PC-3 (cell line): ENCODE data around the gene AGFG2. TPM values are rescaled to one million over a fixed set of nuclear protein-coding genes. Genes with fewer than 3 reads are reported as not detected.

ENCODE experiments used
- ATAC-seq: fragments of 200-7000 bp; cut with Tn5 transposase; 2 replicates; pipeline ENCODE4 v1.9.1; 2020; ENCODE audit warnings: mild to moderate bottlenecking, moderate library complexity
- BruUV-seq: library from RNA; stranded (reverse); fragments of 400-500 nt; replicated peaks from 2 replicates; lab custom pipeline; 2021; lab: Mats Ljungman, UMichigan
- CTCF ChIA-PET: fragments of 300-600 bp; sonication (Branson Sonifier 250); formaldehyde crosslinking; loops from one replicate; lab custom pipeline; 2022; ENCODE audit warnings: antibody characterized with exemption; lab: Charles Lee
- POLR2A ChIA-PET: fragments of 300-600 bp; sonication (Branson Sonifier 250); formaldehyde crosslinking; loops from one replicate; lab custom pipeline; 2022; ENCODE audit warnings: antibody characterized with exemption; ENCODE audit not compliant: unreplicated experiment; lab: Charles Lee
- DNase-seq: peaks from one replicate; pipeline ENCODE4 v3.0.0-alpha.2; 2015
- H2AFZ ChIP-seq: fragments of 300-600 bp; sonication (generic); 2 replicates; pipeline ENCODE4 v1.6.0; 2016; ENCODE audit warnings: antibody characterized with exemption, low read length
- H3F3A ChIP-seq: fragments of 300-600 bp; sonication (generic); one replicate; pipeline ENCODE4 v1.6.0; 2017; ENCODE audit warnings: antibody characterized with exemption, low read length, control low read depth, mild to moderate bottlenecking; ENCODE audit not compliant: unreplicated experiment
- H3K27ac ChIP-seq: fragments of 300-600 bp; sonication (generic); 2 replicates; pipeline ENCODE4 v1.5.1; 2016; ENCODE audit warnings: mild to moderate bottlenecking, low read length
- H3K27me3 ChIP-seq: fragments of 300-600 bp; sonication (generic); 2 replicates; pipeline ENCODE4 v1.6.1; 2016; ENCODE audit warnings: low read length, mixed read lengths
- H3K36me3 ChIP-seq: fragments of 300-600 bp; sonication (generic); 2 replicates; pipeline ENCODE4 v1.6.1; 2016; ENCODE audit warnings: low read depth, mixed run types, low read length, mixed read lengths
- H3K4me1 ChIP-seq: fragments of 300-600 bp; sonication (generic); 2 replicates; pipeline ENCODE4 v1.5.1; 2016; ENCODE audit warnings: low read length; ENCODE audit not compliant: insufficient read depth
- H3K4me2 ChIP-seq: fragments of 300-600 bp; sonication (generic); 2 replicates; pipeline ENCODE4 v1.6.0; 2016; ENCODE audit warnings: low read length
- H3K4me3 ChIP-seq: fragments of 300-600 bp; sonication (generic); 2 replicates; pipeline ENCODE4 v1.5.1; 2016; ENCODE audit warnings: mild to moderate bottlenecking, low read length, mixed read lengths
- H3K79me2 ChIP-seq: fragments of 300-600 bp; sonication (generic); 2 replicates; pipeline ENCODE4 v1.6.1; 2017; ENCODE audit warnings: low read length, mixed read lengths
- H3K9ac ChIP-seq: fragments of 300-600 bp; sonication (generic); 2 replicates; pipeline ENCODE4 v1.6.0; 2016; ENCODE audit warnings: mild to moderate bottlenecking, low read length
- H3K9me2 ChIP-seq: fragments of 300-600 bp; sonication (generic); replicated peaks from 2 replicates; pipeline ENCODE4 v1.6.1; 2016; ENCODE audit warnings: mixed run types, low read length, mixed read lengths
- H3K9me3 ChIP-seq: fragments of 300-600 bp; sonication (generic); 2 replicates; pipeline ENCODE4 v1.6.1; 2016; ENCODE audit warnings: low read length, mixed read lengths
- H4K20me1 ChIP-seq: fragments of 300-600 bp; sonication (generic); 2 replicates; pipeline ENCODE4 v1.6.1; 2016; ENCODE audit warnings: low read length, mixed read lengths
- CTCF ChIP-seq: fragments of 300-600 bp; sonication (generic); conservative IDR thresholded peaks from 2 replicates; pipeline ENCODE4 v1.5.1; 2017; ENCODE audit warnings: antibody characterized with exemption, low read depth, mild to moderate bottlenecking, low read length
- EZH2 ChIP-seq: fragments of 300-600 bp; sonication (generic); IDR thresholded peaks from one replicate; pipeline ENCODE4 v1.6.1; 2017; ENCODE audit warnings: antibody characterized with exemption, mild to moderate bottlenecking, low read length; ENCODE audit not compliant: unreplicated experiment
- EZH2phosphoT487 ChIP-seq: fragments of 300-600 bp; sonication (generic); IDR thresholded peaks from 2 replicates; pipeline ENCODE4 v1.6.1; 2018; ENCODE audit warnings: mild to moderate bottlenecking, antibody characterized with exemption, low read length, borderline replicate concordance
- intact Hi-C: fragments of 100-400 bp; cut with micrococcal nuclease; formaldehyde crosslinking; loops from 2 replicates; pipeline ENCODE4 v1.9.0; 2023
- total RNA-seq: library from RNA; depleted of rRNA; stranded (reverse); fragments of >200 nt; gene quantifications from 2 replicates; pipeline ENCODE4 v1.2.3, GENCODE V29; 2014

AGFG2 gene
- total RNA-seq, 1 experiment from 2014 or later, result 16.9 TPM

DNA sequence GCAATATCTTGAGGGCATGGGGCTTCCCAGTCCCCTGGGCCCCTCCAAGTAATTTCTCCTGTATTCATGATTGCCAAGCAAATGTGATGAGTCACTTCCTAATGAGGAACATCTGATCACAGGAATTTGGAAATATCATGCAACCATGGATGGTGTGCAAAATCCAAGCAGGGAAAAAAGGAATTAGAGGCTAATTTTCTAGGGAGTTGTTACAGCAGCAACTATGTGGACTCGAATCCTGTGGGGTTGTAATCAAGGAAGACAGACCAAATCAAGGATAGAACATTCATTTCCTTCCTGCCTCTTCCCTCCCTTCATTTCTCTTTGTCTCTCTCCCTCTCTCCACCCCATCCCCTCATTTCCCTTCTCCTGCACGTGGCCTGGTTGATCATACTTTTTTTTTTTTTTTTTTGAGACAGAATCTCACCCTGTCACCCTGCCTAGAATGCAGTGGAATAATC is 23.9 kb upstream of the AGFG2 start:
- CTCF ChIA-PET, result no interaction called here
- peak; percentile 29 for DNase-seq

DNA sequence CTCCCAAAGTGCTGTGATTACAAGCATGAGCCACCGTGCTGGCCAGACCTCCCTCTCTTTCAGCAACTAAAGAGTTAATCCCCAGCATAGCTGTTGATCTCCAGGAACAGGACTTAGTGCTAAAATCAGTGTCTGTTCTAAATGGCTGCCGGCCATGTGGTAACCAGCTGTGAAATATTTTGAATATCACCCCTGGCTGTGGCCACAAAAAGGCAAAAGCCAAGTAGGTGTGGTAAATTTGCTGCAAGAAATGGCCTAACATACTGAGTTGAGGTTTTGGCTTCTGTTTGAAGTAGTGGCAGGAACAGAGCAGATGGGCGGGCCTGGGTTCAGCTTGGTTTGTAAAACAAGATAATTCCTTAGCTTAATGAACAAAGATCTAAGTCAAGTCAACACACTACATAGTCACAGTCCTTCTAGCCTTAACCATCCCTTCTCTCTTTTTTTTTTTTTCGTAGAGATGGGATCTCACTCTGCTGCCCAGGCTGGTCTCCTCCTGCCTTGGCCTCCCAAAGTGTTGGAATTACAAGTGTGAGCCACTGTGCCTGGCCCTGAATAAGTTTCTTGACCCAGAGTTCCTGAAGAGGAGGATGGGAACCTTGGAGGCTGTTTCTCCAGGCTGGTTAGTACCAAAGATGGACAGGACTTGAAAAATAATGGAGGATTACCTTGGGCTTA is 22.7 kb upstream of the AGFG2 start:
- no peak overlapping the region for H3K9ac ChIP-seq
- DNase-seq (no peak), ATAC-seq (no peak)
- no peaks in the 10 kb centered on the region for H3F3A ChIP-seq
- no peaks in the 10 kb centered on the region for H3K9me2 ChIP-seq
- intact Hi-C loops, result no loop called here
- H2AFZ ChIP-seq, result no peak overlapping the region
- H3K9me3 ChIP-seq, result no peaks in the 10 kb centered on the region
- no peak overlapping the region for H3K27ac ChIP-seq
- peaks cover 6% of the 10 kb centered on the region for H3K4me1 ChIP-seq
- H3K36me3 ChIP-seq, result no peaks in the 10 kb centered on the region
- H3K4me2 ChIP-seq, result no peak overlapping the region
- no peaks in the 10 kb centered on the region for H3K27me3 ChIP-seq
- no peak for TF ChIP-seq EZH2
- no peak for TF ChIP-seq CTCF
- no peak for TF ChIP-seq EZH2phosphoT487
- no peaks in the 10 kb centered on the region for H4K20me1 ChIP-seq
- BruUV-seq, result no TSS peak
- POLR2A ChIA-PET, result no interaction called here
- H3K4me3 ChIP-seq, result no peak overlapping the region
- H3K79me2 ChIP-seq, result no peaks in the 10 kb centered on the region
- CTCF ChIA-PET, result no interaction called here

More for the DNA sequence above, 23.9 kb upstream of the AGFG2 start:
- Histone ChIP-seq H3F3A (no peaks in the 10 kb centered on the region), H3K4me2 (0 out of 2 replicates have a peak overlapping the region, but pooled peaks have one; percentile 14), H3K9me2 (no peaks in the 10 kb centered on the region), H3K9me3 (no peaks in the 10 kb centered on the region), H3K9ac (no peak overlapping the region), H3K36me3 (no peaks in the 10 kb centered on the region), H3K27ac (no peak overlapping the region), H3K4me1 (peaks cover 6% of the 10 kb centered on the region), H2AFZ (no peak overlapping the region), H3K79me2 (no peaks in the 10 kb centered on the region), H3K27me3 (no peaks in the 10 kb centered on the region), H3K4me3 (no peak overlapping the region), H4K20me1 (no peaks in the 10 kb centered on the region)
- POLR2A ChIA-PET, result no interaction called here
- ATAC-seq, result peak; percentile 54; the same call in 1 of the 2 replicates
- TF ChIP-seq EZH2 (no peak), EZH2phosphoT487 (no peak), CTCF (no peak)
- BruUV-seq, result no TSS peak
- intact Hi-C loops, result no loop called here

DNA sequence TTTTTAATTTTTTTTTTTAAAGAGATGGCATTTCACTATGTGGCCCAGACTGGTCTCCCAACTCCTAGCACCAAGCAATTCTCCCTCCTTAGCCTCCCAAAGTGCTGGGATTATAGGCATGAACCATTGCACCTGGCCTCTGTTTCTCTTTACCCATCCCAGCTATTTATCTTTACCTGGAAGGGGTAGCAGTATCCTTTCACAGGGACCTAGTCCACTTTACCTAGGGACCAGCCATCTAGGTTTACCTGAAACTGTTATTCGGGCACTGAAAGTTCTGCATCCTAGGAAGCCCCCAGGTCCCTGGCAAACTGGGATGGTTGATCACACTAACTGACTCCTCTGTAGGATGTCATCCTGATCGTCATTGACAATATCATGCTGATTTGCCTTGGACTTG is 21.7 kb upstream of the AGFG2 start:
- intact Hi-C loops, result no loop called here
- H3K79me2 ChIP-seq, result no peaks in the 10 kb centered on the region
- H2AFZ ChIP-seq, result no peak overlapping the region
- BruUV-seq, result no TSS peak
- no peak for DNase-seq
- no peaks in the 10 kb centered on the region for H3K27me3 ChIP-seq
- peaks cover 6% of the 10 kb centered on the region for H3K4me1 ChIP-seq
- H3K9me3 ChIP-seq, result no peaks in the 10 kb centered on the region
- no peaks in the 10 kb centered on the region for H3K9me2 ChIP-seq
- ATAC-seq, result no peak
- H3F3A ChIP-seq, result no peaks in the 10 kb centered on the region
- no peaks in the 10 kb centered on the region for H3K36me3 ChIP-seq
- TF ChIP-seq EZH2, result no peak
- TF ChIP-seq CTCF, result no peak
- no peak for TF ChIP-seq EZH2phosphoT487
- ChIA-PET POLR2A (no interaction called here), CTCF (no interaction called here)
- no peaks in the 10 kb centered on the region for H4K20me1 ChIP-seq
- H3K9ac ChIP-seq, result no peak overlapping the region
- no peak overlapping the region for H3K27ac ChIP-seq
- H3K4me3 ChIP-seq, result no peak overlapping the region
- no peak overlapping the region for H3K4me2 ChIP-seq
